HG02571 (cell line): ENCODE measurements around the gene ZMIZ1.

Experiments used
- ATAC-seq: cut with Tn5 transposase; IDR thresholded peaks from one replicate; pipeline ENCODE4 v1.9.1; 2021; ENCODE audit warnings: mild to moderate bottlenecking, moderate library complexity; ENCODE audit not compliant: unreplicated experiment

Gene ZMIZ1

DNA sequence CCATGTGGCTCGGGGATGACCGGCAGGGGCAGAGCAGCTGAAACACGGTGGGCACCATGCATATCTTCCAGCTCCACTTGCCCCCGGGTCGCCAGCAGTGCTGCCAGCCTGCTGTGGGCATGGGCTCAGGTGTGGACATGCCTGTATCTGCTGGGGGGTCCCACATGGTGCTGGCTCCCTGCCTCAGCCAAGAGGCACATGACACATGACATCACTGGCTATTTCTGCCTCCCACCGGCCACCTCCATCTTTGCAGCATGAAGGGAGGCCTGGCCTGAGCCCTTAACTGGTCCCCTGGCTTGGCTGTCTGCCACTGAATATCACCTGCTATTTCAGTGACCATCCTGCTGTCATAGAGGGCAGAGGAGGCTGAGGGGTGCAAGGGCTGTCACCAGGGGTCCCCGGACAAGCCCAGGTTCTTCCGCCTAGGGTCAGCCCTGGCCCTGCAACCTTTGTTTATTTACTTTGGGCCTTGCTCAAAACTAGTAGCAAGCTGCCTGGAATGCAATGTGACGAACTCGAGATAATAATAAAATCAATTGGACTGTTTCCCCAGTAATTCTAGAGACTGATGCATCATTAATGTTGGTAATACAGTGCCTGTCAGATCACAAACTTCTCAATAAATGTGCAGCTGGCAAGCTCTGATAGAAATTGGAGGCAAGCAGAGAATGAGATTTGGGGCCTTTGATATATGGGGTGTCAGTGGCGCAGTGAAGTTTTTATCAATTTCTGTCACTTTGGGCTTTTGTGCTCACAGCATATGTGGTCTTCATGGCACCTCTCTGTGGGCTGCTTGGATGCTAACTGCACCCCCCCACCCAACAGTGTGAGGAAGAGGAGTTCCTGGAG, 28.5 kb downstream of the ZMIZ1 start:
- ATAC-seq: no peak

DNA sequence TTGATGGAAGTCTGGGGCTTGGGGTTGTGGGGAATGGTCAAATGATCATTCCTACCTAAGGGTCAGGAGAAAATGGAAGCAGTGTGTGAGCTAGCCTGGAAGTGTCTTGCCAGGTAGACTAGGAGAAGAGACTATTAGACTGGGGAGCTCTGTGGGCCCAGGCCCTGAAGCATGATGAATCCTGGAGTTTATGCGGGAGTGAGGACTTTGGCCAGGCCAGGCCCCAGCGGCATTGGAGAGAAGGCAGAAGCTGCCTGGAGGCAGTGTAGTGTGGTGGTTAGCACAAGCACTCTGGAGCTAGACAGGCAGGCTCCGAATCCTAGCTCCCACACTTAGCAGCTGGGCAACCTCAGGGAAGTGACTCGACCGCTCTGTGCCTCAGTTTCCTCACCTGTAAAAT, 29.3 kb downstream of the ZMIZ1 start:
- ATAC-seq: no peak

DNA sequence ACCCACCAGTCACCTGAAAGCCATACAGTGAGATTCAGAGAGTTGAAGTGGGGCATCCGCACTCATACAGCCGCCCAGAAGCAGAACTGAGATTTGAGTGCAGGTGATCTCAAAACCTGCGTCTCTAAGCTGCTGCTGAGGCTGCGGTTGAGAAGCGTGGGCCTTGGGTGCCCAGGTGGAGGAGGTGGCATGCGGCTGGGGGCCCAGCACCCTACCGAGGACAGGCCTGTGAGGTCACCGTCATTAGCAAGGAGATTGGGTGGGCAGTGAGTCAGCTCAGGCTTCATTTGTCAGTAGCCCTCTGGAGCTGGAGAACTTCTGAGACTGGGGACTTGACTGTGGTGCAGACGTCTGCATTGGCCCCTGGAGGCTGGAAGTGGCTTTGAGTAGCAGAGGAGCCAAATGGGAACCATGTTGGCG, 29.8 kb downstream of the ZMIZ1 start:
- ATAC-seq: peak; percentile 79

DNA sequence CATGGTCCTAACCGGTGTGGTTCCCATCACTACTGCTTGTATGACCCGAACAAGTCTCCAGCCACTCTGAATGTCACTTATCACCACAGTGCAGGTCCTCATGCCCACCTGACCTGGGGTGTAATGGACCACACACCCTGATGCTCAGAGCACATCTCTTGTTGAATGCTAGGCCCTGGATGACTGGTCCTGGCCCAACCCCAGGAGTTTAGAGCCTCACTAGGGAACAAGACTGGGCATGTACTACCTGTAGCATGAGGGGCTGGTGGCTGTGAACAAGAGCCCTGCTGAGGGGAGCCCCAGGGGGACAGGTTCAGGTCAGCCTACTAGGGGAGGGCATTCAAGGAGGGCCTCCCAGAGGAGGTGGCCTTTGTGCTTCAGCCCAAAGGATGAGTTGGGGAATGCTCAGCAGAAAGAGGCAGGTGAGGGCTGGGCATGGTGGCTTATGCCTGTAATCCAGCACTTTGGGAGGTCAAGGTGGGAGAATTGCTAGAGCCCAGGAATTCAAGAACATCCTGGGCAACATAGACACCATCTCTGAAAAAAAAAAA, 31.2 kb downstream of the ZMIZ1 start:
- ATAC-seq: no peak

DNA sequence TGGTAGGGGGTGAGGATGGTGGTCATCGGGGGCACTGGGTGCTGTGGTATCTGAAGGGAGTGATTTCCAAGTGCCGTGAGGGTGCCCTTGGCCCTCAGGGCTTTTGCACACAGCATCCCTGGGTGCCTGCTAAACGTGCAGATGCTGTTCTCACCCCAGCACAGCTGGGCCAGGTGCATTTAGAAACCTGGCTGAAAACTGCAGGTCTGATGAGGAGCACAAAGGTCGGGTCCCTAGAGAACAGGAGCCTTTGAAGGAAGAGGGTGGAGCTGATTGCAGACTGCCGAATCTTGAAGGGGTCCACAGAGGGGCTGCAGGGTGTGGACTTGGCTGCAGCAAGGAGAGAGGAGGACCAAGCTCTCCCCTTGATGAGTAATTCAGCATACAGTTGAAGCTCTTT, 32.0 kb downstream of the ZMIZ1 start:
- ATAC-seq: no peak

DNA sequence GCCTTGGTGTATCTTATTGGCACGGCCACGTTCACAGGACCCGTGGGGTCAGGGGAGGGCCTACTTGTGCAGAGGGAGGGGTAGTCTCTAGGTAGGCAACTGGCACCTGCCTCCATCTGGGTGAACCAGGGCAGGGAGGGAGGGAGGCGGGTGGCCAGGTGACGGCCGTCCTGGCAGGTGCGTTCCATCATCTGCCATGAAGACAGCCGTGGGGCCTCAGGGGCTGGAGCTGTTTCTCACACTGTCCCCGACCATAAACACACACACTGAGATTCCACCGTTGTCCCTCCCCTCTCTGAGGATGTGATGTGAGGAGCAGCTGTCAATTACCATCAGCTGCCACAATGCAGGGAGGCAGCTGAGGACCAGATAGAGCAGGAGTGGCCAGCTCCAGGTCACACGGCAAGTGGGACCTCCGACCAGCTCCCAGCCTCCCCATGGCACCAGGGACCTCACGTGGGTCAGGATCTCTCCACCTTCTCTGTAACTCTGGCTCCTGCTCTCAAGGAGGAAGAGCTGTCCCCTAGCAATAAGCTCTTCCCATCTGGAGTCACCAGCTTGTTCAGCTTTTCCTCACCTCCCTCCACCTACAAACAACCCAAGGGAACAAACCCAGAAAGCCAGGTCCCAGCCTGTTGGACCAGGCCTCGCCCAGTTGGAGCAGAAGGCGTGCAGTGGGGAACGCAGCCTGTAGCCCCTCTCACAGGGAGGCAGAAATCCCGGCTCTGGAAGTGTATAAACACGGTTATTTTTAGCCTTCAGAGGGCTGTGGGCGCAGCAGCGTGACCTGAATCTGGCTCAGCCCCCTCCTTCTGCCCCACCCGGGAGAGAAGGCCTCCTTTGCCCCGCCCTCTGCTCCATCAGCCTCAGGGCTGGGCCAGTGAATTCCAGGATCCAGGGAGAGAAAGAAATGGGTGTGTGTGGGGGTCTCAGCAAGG, 33.1 kb downstream of the ZMIZ1 start:
- no peak for ATAC-seq

DNA sequence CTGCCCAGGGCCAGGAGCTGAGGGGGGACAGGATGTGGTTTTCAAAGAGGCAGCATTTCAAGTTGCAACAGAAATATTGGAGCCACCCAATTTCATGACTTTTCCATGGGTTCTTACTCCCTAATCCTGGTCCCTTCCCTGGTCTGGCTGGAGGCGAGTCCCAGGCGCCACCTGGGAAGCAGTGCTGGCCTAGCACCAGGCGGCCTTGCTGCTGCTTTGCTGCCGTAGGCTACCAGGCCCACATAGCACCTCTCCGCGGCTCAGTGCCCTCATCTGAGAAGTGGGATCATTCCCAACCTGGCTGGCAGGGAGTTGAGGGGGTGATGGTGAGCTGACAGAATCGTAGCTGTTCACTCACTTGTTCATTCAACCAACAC, 33.7 kb downstream of the ZMIZ1 start:
- ATAC-seq: no peak

DNA sequence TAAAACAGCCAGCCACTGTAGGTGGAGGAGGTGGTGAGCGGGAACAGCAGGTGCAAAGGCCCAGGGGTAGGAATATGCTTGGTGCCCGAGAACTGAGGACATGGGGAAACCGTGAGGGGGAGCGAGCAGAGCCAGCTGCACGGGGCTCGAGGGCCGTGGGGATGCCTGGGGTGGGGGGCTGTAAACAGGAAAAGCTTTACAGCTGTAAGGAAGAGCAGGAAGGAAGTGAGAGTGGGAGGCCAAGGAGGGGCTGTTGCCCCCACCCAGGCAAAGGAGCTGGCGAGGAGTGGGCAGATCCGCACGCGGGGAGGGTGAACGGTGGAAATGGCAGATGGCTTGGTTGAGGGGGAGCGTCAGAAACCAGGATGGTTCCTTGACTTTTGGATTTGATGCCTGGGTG, 34.4 kb downstream of the ZMIZ1 start:
- no peak for ATAC-seq

DNA sequence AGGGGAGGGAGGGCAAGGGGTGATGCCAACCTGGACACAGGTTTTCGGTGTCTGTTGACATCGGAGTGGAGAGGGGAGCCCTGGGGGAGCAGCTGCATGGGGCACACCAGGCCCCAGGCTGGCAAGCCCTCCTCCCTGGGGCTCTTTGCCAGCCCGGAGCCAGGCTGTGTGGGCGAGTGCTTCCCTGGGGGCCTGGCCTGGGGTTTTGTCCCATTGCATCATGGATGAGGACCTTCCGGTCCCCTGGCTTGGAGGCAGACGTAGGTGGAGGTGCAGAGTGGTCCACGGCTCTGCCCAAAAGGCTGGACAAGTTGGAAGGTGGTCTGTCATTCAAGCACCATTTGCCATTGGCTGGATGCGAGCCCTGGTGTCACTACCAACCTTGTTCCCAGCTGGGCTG, 34.8 kb downstream of the ZMIZ1 start:
- no peak for ATAC-seq

DNA sequence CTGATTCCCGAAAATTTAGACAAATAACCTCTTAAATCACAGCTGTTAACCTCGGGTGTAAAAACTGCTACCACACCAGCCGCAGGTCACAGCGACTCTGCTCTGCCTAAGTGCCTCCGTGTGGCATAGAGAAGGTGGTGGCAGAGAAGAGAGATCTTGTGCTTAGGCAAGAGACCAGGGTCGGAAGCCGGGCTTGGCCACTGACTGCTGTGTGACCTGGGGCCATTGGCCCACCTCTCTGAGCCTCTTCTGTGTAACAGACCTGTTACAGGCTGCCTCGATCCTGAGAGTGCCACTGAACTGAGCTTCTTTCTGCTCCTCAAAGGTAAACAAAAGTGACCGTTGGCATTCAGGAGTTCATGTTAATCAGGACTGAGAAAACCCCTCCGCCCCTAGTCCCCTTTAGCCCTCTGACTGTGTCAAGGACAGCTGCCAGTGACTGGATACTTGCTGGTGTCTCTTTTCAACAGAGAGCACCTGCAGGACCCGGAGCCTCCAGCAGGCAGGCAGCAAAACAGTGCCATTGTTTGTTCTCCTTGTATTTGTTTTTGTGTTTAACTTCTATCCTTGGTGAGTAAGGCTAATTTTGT, 36.5 kb downstream of the ZMIZ1 start:
- no peak for ATAC-seq

DNA sequence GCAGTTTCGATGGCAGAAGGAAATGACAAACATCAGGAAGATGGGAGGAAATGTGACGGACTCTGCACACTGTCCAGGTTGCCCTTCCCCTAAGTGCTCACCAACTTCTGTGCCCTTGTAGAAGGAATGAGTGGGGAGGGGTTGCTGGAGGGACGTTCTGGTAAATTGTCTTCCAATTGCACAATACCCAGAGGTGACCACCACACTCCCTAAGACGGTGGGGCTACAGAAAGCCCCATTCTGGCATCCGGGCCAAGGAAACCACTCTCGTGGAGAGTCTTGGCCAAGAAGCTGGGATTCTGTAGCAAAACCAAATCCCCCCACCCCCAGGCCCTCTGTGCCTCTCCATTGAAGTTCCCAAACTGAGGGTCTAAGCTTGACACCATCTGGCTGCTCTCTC, 37.1 kb downstream of the ZMIZ1 start:
- ATAC-seq: no peak

DNA sequence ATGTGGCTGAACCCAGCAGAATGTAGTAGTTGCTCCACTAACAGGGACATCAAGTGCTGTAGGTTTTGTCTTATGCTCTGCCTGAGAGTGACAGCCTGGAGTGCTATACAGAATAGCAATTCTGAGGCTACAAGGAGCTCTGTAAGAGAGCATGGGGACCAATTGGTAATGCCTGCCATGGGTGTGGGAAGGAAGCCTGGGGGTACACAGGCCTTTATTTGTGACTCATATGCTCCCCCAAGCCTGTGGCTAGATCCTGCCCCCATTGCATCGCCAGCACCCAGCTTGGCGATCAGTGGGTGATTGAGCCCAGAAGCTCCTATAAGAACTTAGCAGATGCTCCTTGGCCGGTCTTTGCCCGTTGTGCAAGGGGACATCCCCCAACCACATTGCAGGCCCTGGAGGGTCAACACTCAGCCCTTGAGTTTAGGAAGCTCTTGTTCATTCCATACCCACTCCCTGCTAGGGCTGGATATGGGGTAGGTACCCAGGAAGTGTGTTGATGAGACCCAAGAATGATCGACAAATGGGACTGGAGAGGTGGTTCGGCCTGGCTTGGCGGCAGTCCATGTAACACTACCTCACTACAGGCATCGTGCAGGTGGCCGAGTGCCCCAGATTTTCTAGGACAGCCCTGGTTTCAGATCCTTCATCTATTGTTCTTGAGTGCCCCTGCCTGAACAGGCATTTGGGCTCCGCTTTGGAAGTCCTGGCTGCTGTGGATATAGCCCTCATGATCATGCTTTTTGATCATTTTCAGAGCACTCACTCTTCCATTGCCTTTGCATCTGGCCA, 37.7 kb downstream of the ZMIZ1 start:
- ATAC-seq: no peak

DNA sequence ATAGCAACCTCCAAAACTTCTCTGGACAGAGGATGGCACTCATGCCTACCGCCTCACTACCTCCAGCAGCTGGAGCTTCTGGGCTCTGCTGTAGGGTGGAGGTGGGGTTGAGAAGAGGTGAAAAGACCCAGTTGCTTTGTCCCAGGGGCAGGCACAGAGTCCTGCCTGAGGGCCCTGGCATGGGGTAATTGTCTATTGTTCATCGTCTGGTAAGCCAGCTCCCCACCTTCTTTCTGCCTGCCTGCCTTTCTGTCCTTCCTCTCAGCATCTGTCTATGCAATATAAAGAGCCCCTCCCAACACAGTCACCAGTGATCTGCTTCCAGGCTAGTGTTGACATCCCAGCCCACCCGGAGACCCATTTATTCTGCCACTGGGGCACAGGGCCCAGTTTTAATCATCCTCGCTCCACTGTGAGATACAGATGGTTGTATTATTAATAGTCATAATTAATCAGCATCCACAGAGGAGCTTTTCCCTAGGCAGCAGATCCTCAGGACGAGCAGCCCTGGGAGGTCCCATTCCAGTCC, 39.0 kb downstream of the ZMIZ1 start:
- ATAC-seq: no peak

DNA sequence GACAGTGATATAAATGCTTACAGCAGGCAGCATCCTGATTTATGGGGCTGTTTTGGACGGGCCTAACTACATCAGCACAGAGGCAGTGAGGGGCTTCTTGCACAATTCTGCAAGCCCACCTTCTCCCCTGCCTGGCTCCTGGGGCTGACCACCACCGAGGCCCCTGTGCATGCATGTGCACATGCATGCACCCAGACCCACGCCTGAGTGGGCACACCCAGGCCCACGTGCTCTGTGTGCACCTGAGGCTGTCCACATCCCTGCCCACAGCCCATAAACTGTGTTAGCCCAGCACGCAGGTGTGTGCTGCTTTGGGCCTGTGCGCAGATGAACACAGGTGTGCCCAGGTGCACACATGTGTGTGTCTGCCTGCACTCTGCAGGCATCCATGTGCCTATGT, 40.0 kb downstream of the ZMIZ1 start:
- ATAC-seq: no peak

DNA sequence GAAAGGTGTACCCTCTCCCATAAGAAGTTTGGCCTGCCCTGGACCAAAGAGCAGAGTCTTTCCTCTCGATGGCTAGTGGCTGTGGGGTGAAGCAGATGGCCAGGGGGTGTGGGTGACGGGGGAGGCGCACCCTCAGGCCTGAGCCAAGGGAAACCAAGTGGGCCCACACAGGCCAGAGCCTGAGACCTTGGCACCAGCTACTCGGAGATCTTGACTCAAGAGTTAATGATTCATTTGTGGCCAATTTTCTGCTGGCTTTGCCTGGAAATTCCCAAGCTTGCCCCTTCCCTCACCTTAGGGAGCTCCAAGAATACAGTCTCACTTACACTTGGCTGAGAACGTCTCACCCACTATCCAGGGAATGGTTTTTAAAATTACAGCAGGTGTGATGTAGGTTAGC, 42.7 kb downstream of the ZMIZ1 start:
- no peak for ATAC-seq

DNA sequence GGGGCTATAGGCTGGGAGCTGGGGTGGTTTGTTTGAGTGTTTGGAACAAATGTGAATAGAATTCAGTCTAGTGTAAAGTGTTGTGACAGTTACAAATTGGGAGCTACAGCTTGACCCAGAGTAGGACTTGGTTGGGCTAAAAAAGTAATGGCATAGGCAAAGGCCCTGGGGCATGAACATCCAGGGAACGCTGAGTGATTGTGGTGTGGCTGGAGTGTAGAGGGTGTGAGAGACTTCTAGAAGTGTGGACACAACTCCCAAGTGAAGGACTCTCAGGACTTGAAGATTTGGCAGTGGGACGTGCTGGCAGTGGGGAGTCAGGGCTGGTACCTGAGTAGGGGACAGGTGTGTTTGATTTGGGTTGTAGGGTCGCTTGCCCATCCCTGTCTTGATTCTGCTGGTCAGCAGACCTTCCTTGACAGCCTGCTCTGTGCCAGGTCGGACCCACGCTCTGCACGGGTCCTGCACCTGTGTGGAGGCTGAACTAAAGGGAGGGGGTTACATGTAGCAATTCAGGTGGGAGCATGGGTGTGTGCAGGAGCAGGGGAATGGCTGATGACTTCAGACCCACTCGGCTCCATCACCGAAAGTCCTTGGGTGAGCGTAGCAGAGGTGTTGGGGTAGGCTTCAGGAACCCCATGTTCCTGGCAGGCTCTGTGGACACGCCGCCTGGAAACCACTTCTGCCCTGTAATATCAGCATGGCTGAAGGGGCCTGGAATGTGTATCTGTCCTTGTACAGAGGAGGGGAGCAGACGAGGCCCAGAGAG, 43.3 kb downstream of the ZMIZ1 start:
- no peak for ATAC-seq

DNA sequence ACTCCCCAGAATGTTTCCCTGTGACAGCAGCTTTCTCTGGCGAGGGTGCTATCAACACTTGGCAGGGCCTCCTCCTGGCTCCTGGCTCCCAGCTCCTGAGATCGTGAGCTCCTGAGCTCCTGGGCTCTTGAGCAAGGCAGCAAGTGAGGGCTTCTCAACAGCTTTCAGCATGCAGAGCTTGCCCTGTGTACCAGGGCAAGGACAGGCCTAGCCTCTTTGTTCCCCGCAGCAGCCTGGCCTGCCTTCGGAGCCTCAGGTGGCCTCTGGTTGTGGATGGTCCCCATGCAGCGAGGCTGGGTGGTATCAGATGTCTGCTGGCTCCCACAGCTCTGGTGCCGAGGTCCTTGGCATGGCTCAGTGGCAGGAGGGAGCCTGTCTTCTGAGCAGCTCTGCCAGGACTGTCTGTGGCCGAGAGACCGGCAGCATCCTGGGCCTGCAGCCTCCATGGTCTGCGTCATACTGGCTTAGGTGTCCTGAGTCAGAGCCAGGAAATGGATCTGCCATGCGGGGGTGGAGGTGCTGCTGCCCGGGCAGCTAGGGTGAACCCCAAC, 44.2 kb downstream of the ZMIZ1 start:
- no peak for ATAC-seq

DNA sequence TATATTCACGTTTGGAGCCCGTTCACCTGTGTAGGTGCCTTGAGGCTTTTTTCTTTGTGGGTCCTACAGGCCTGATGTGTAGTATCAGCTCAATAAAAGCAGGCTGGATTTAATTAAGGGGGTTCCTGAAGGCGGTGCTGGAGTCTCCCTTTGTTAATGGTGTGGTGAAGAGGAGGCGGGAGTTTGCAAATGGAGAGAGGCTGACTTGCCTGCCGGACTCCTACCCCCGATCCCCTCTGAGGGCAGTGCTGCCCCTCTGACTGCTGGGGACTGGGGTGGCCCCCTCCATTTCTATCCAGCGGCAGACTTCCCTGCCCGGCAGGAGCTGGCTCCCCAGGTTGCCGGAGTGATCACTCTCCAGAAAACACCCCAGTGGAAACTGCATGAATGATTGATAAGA, 45.1 kb downstream of the ZMIZ1 start:
- no peak for ATAC-seq

DNA sequence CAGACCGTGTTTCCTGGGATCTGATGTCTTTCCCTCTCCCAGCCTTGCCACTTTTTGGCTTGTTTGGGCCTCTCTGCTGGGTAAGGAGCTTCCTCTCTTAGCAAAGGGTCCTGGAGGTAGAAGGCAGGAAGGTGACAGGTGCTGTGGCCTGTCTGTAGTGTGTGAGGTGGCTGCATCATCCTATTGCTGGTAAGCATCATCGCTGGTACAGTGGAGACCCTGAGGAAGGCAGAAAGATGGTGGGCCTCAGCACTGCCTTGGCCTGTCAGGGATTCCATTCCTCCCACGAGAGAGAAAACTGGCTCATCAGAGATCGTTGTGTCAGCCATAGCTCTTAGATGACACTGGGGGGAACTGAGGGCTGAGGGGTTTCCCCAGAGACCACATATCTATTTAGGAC, 46.5 kb downstream of the ZMIZ1 start:
- no peak for ATAC-seq
